ENCODE results near the gene HOXB3.
A peak's percentile ranks its signal among the peaks of the same experiment; 100 is the strongest.
"Not testable (repeated sequence)": the region's sequence is repeated elsewhere in the genome, so short reads cannot be mapped to it uniquely, and the experiment has no call there.

The HOXB3 gene

GRCh38 chr17:48541577-48542113, 48.4 kb downstream of the HOXB3 start:
- peak; percentile 82 for DNase-seq

- peak; percentile 84 for DNase-seq
Observed at GRCh38 chr17:48541036-48541576, 48.9 kb downstream of the HOXB3 start.

- no peak for DNase-seq
Observed at GRCh38 chr17:48540213-48540612, 49.8 kb downstream of the HOXB3 start.

GRCh38 chr17:48539177-48539576, 50.9 kb downstream of the HOXB3 start:
- DNase-seq, result no peak

- no peak for DNase-seq
Observed at GRCh38 chr17:48537316-48537715, 52.7 kb downstream of the HOXB3 start.

GRCh38 chr17:48535793-48536559, 54.1 kb downstream of the HOXB3 start:
- DNase-seq, result not testable (repeated sequence)

GRCh38 chr17:48532261-48532660, 57.8 kb downstream of the HOXB3 start:
- DNase-seq, result no peak

GRCh38 chr17:48530887-48531272, 59.2 kb downstream of the HOXB3 start, which contains the start of gene HOXB1:
Gene HOXB1, minus strand, starts transcription at chr17:48531011. Its CDS starts 107 bp downstream, at chr17:48530904.
- no peak for DNase-seq

- DNase-seq, result no peak
Observed at GRCh38 chr17:48530208-48530886, 59.7 kb downstream of the HOXB3 start.

- no peak for DNase-seq
Observed at GRCh38 chr17:48529683-48530009, 60.4 kb downstream of the HOXB3 start.

- no peak for DNase-seq
Observed at GRCh38 chr17:48528936-48529682, 60.9 kb downstream of the HOXB3 start.

- DNase-seq, result no peak
Observed at GRCh38 chr17:48528153-48528935, 61.7 kb downstream of the HOXB3 start.

- DNase-seq, result no peak
Observed at GRCh38 chr17:48527547-48527932, 62.5 kb downstream of the HOXB3 start.

GRCh38 chr17:48526608-48527546, 63.2 kb downstream of the HOXB3 start:
- DNase-seq, result no peak

GRCh38 chr17:48523010-48523409, 67.0 kb downstream of the HOXB3 start:
- DNase-seq, result no peak

- DNase-seq, result peak; percentile 47
Observed at GRCh38 chr17:48522031-48522653, 67.9 kb downstream of the HOXB3 start.

- no peak for DNase-seq
Observed at GRCh38 chr17:48520631-48521079, 69.4 kb downstream of the HOXB3 start.

GRCh38 chr17:48519427-48519826, 70.6 kb downstream of the HOXB3 start:
- no peak for DNase-seq

- DNase-seq, result no peak
Observed at GRCh38 chr17:48517478-48517877, 72.6 kb downstream of the HOXB3 start.

All from NCI-H2227 treated with DMSO at 0.1 percent for 48 hours (cell line).